GM18951 (cell line): ENCODE results near the gene ACTG2.
"Not testable (repeated sequence)": the region's sequence is repeated elsewhere in the genome, so short reads cannot be mapped to it uniquely, and the experiment has no call there.

Experiments
- POLR2A ChIP-seq: IDR thresholded peaks from 4 replicates; pipeline ENCODE4 v1.6.1; 2011; ENCODE audit warnings: mild to moderate bottlenecking; ENCODE audit not compliant: insufficient read length, insufficient read depth; ENCODE audit errors: extremely low read depth
- in situ Hi-C: fragments of 300-500 bp; cut with MboI; formaldehyde crosslinking; loops from one replicate; pipeline ENCODE4 v1.12.0; 2022; ENCODE audit warnings: low sequenced_read_pairs, mixed read lengths, inconsistent platforms; ENCODE audit not compliant: unreplicated experiment

Gene ACTG2

GRCh38 chr2:73892631-73893329 lies at the start of gene ACTG2:
ACTG2 (plus strand) TSS chr2:73893008; CDS start chr2:73901312, 8,304 bp downstream.
- TF ChIP-seq POLR2A: no peak
- in situ Hi-C loops: no loop called here

GRCh38 chr2:73844087-73844486 lies 48.7 kb upstream of the ACTG2 start:
- in situ Hi-C loops: no loop called here
- TF ChIP-seq POLR2A: no peak

DNA sequence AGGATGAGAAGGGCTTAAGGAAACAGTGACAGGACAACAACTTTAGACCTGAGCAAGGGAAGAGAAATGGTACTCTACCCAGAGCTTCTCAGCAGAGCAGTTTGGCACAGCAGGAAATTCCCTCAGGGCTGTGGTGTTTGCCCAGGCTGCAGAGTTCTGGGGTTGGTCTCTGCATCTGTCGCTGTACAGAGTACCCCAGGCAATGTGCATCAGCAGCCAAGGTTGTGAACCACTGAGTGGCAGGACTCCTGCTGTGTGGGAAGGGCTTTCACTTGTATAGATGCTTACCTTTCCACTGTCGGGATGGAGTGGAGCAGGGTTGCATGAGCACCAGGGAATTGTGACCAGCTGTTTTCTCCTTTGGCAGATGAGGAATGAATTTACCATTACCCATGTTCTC lies 42.8 kb upstream of the ACTG2 start:
- TF ChIP-seq POLR2A: no peak
- in situ Hi-C loops: no loop called here

- in situ Hi-C loops: no loop called here
- no peak for TF ChIP-seq POLR2A
These were observed 41.5 kb upstream of the ACTG2 start for GRCh38 chr2:73851274-73851673.

- TF ChIP-seq POLR2A: no peak
- in situ Hi-C loops: no loop called here
These were observed 40.8 kb upstream of the ACTG2 start for GRCh38 chr2:73852020-73852419.

DNA sequence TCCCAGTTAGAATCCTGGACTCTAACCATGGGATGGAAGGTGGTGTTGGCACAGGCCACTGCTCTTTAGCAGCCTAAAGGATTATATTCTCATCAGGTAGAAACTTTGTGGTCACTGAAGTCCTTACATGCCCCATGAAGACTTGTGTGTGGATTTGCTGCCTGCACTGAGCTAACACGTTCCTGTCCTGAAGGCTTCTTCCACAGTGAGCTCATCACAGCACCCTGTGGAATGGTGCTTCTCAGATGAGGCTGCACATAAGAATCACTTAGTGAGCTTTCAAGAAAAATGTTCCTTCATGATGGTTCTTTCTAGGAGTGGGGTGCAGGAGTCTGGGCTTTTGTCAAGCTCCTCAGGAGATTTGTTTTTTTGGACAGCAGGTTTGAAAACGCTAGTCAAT lies 37.3 kb upstream of the ACTG2 start:
- no peak for TF ChIP-seq POLR2A
- in situ Hi-C loops: no loop called here

- in situ Hi-C loops: no loop called here
- TF ChIP-seq POLR2A: no peak
These were observed 36.6 kb upstream of the ACTG2 start for GRCh38 chr2:73856214-73856613.

DNA sequence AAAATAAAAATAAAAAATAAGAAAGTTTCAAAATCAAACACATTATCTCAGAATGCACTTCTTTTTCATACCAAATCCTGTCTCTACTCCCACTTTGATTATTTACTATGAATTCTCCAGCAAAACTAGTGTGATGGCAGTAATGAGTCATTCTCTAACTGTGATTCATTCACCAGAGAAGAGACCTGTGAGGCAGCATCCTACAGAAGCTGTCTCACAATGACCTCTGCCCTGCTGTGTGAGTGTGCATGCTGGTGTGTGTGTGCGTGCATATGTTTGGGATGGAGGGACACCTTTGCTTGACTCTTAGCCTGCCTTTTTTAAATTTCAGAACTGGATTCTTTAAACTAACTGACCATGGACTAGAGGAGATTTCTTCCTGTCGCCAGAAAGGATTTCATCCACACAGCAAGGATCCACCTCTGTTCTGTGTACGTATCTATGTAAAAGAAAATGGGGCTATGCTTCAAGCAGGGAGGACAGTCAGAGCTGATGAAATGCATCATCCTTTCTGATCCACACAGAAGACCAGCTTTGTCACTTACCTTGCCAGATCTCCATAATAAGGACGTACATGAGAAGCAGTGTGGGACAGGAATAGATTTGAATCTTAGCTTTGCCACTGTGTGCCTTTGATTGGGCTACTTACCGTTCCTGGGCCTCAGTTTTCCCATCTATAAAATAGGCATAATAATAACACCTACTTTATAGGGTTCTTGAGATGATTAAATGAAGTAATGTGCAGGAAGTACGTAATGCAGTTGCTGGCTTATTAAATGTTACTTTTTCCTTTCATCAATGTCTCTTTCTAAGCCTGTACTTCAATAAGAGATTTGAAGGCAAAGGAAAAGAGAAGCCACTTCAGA lies 32.9 kb upstream of the ACTG2 start:
- in situ Hi-C loops: no loop called here
- no peak for TF ChIP-seq POLR2A

- in situ Hi-C loops: no loop called here
- no peak for TF ChIP-seq POLR2A
These were observed 29.8 kb upstream of the ACTG2 start for GRCh38 chr2:73862987-73863386.

DNA sequence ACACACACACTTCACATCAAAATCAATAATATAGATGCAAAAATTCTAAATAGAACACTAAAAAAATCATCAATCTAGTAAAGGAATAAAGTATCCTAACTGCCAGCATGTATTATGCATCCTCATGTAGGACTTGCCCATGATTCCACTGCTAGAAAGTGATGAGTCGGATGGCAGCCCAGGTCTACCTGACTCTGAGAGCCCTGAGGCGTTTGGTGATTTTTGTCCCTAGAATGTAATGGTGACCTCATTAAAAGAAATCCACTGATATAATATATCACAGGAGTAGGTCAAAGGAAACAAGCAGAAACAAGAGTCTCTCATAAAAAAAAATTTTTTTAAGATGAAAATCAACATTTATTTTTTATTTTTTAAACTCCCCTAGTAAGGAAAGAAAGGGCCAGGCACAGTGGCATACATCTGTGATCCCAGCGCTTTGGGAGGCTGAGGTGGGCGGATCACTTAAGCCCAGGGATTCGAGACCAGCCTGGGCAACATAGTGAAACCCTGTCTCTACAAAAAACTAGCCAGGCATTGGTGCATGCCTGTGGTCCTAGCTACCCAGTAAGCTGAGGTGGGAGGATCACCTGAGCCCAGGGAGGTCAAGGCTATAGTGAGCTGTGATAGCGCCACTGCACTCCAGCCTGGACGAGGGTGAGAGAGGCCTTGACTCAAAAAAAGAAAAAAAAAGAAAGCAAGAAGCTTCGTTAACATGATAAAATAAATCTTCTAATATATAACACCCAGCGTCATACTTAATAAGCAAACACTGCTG lies 24.4 kb upstream of the ACTG2 start:
- TF ChIP-seq POLR2A: no peak
- in situ Hi-C loops: no loop called here

DNA sequence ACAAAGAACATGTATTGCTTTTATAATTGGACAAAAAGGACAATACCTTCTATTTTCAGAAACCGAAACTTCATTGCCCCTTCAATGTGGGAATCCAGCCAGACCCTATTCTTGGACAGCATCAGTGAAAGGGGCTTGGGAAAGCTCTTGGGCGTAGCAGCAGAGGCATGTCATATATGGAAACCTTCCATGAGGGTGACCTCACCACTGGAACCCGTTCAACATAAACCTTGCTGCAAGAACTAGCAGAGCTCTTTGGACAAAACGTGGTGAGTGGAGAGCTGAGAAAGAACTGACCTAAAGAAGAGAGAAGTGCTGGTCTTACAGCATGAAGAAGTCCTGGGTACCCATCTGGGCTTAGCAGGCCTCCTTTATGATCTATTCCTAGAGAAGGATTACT lies 22.7 kb upstream of the ACTG2 start:
- in situ Hi-C loops: no loop called here
- no peak for TF ChIP-seq POLR2A

DNA sequence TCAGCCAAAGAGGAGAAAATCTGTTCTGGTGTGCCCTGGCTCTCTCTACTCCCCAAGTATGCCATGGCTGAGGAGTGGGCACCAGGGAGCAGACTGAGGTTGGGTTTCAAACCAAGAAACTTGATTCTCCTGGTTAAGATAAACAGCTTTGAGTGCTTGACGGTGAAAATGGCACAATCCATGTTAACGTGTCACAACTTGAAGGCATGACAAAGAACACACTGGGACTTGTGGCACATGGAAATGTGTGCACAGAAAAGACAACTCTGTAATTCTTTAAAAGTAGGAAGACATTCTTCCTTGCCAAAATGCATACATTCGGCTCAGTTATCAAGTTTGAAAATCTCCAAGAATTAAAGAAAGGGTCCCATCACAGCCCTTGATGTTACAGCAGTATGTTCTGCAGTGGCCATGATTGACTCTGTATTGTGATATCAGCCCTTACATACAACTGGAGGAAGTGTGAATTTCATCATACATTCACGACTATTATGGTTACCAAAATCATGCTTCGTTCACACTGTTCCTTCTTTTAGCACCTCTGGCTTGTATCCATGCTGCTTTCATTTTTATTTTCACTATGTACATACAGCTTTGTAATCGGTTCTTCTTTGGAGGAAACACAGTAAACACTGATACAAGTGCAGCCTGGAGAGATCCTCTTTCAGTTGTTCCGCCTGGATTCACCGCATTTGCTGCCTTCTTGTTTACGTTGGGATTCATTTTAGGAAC lies 15.6 kb upstream of the ACTG2 start:
- in situ Hi-C loops: no loop called here
- TF ChIP-seq POLR2A: no peak

- in situ Hi-C loops: not testable (repeated sequence)
These were observed 14.8 kb upstream of the ACTG2 start for GRCh38 chr2:73877984-73878383.
